Esophagus muscularis mucosa (tissue), 2 donors: ENCODE measurements around the gene PIK3R2.

ENCODE experiments used
- POLR2A ChIP-seq: fragments of 450-650 bp; IDR thresholded peaks from one replicate; pipeline ENCODE4 v1.6.1; 2017; ENCODE audit warnings: antibody characterized with exemption, moderate library complexity, mild to moderate bottlenecking, low read depth
- POLR2AphosphoS5 ChIP-seq, 2 donors: sonication (generic); formaldehyde crosslinking; IDR thresholded peaks; one replicate each; pipeline ENCODE4 v1.6.1; 2017; ENCODE audit warnings: antibody characterized with exemption in 2 of 2

GRCh38 chr19:18216789-18217188 is 63.8 kb downstream of the PIK3R2 start:
- TF ChIP-seq POLR2A (no peak), POLR2AphosphoS5 (IDR thresholded peaks at IDR 0.05) (no peak)
